ENCODE results near the gene DLGAP5. TPM values are rescaled to one million over a fixed set of nuclear protein-coding genes. Genes with fewer than 3 reads are reported as not detected.

The DLGAP5 gene
- polyA plus RNA-seq, 1 donor from 2014 or later, result 2.0 TPM

DNA sequence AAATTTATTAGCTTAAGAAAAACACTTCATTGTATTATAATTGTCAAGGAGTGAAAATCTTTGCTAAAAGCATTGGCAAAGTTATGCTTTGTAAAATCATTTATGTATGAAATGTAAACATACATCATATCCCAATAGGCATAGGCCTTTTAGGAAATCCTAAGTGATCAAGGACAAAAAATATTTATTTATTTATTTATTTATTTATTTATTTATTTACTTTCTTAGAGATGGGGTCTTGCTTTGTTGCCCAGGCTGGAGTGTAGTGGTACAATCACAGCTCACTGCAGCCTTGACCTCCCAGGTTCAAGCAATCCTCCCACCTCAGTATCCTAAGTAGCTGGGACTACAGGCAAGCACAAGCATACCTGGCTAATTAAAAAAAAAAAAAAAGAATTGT lies 32.0 kb upstream of the DLGAP5 start:
- no peaks in the 10 kb centered on the region for H3K9me3 ChIP-seq (ENCODE audit: low read length)
- no peaks in the 10 kb centered on the region for H3K36me3 ChIP-seq (ENCODE audit: insufficient read depth, low read length)
- no peak overlapping the region for H3K27ac ChIP-seq (ENCODE audit: low read length)
- no peak overlapping the region for H3K9ac ChIP-seq (ENCODE audit: low read length)
- H3K4me2 ChIP-seq (ENCODE audit: low read length), result no peak overlapping the region
- H3K9me2 ChIP-seq (ENCODE audit: insufficient read depth, low read length), result no peaks in the 10 kb centered on the region
- no peak overlapping the region for H3K4me3 ChIP-seq (ENCODE audit: low read length)
- H4K20me1 ChIP-seq (ENCODE audit: insufficient read depth), result no peaks in the 10 kb centered on the region
- H3K79me2 ChIP-seq (replicated peaks; ENCODE audit: insufficient read depth, low read length), result no peaks in the 10 kb centered on the region
- no peak overlapping the region for H2AFZ ChIP-seq (ENCODE audit: low read depth, low read length)
- no peaks in the 10 kb centered on the region for H3F3A ChIP-seq (ENCODE audit: insufficient read depth, low read length, poor library complexity, severe bottlenecking)
- no peaks in the 10 kb centered on the region for H3K27me3 ChIP-seq (ENCODE audit: insufficient read depth, low read depth, low read length)
- TF ChIP-seq EP300 (conservative IDR thresholded peaks at IDR 0.05; ENCODE audit: poor library complexity, severe bottlenecking) (no peak), CTCF (IDR thresholded peaks at IDR 0.05; ENCODE audit: poor library complexity, severe bottlenecking) (no peak), EZH2 (IDR thresholded peaks at IDR 0.05; ENCODE audit: borderline replicate concordance, insufficient read depth, low read length, poor library complexity, severe bottlenecking) (no peak), REST (IDR thresholded peaks at IDR 0.05; ENCODE audit: borderline replicate concordance) (no peak), MXI1 (conservative IDR thresholded peaks at IDR 0.05; ENCODE audit: poor library complexity, severe bottlenecking) (no peak), SMC3 (conservative IDR thresholded peaks at IDR 0.05; ENCODE audit: poor library complexity) (no peak), POLR2AphosphoS5 (IDR thresholded peaks at IDR 0.05) (no peak), TAF1 (IDR thresholded peaks at IDR 0.05; ENCODE audit: low read depth) (no peak), RAD21 (conservative IDR thresholded peaks at IDR 0.05) (no peak)

DNA sequence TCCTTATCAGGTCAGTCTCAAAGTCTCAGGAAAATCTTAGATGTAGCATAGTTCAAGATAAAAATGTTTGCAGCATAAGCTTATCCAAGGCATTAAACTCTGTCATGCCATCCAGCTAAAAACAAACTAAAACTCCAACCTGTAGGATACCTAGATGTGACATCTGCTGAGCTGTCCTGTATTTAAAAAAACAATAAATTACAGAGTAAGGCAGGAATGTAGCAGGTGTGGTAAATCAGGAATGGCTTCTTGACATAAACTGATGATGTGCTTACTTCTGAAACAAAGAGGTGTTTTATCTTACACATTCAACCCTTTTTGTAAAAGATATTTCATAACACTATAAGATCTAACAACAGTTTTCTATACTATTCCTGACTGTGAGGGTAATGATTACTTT lies 30.6 kb upstream of the DLGAP5 start:
- Histone ChIP-seq H3K9me2 (ENCODE audit: insufficient read depth, low read length) (no peaks in the 10 kb centered on the region), H4K20me1 (ENCODE audit: insufficient read depth) (no peaks in the 10 kb centered on the region), H3K4me3 (ENCODE audit: low read length) (no peak overlapping the region), H3K4me2 (ENCODE audit: low read length) (no peak overlapping the region), H3K27ac (ENCODE audit: low read length) (no peak overlapping the region), H3K9me3 (ENCODE audit: low read length) (no peaks in the 10 kb centered on the region), H3F3A (ENCODE audit: insufficient read depth, low read length, poor library complexity, severe bottlenecking) (no peaks in the 10 kb centered on the region), H3K9ac (ENCODE audit: low read length) (no peak overlapping the region), H3K36me3 (ENCODE audit: insufficient read depth, low read length) (no peaks in the 10 kb centered on the region), H2AFZ (ENCODE audit: low read depth, low read length) (no peak overlapping the region), H3K27me3 (ENCODE audit: insufficient read depth, low read depth, low read length) (no peaks in the 10 kb centered on the region), H3K79me2 (replicated peaks; ENCODE audit: insufficient read depth, low read length) (no peaks in the 10 kb centered on the region)
- TF ChIP-seq CTCF (IDR thresholded peaks at IDR 0.05; ENCODE audit: poor library complexity, severe bottlenecking) (no peak), POLR2AphosphoS5 (IDR thresholded peaks at IDR 0.05) (no peak), REST (IDR thresholded peaks at IDR 0.05; ENCODE audit: borderline replicate concordance) (no peak), EZH2 (IDR thresholded peaks at IDR 0.05; ENCODE audit: borderline replicate concordance, insufficient read depth, low read length, poor library complexity, severe bottlenecking) (no peak), SMC3 (conservative IDR thresholded peaks at IDR 0.05; ENCODE audit: poor library complexity) (no peak), RAD21 (conservative IDR thresholded peaks at IDR 0.05) (no peak), TAF1 (IDR thresholded peaks at IDR 0.05; ENCODE audit: low read depth) (no peak), EP300 (conservative IDR thresholded peaks at IDR 0.05; ENCODE audit: poor library complexity, severe bottlenecking) (no peak), MXI1 (conservative IDR thresholded peaks at IDR 0.05; ENCODE audit: poor library complexity, severe bottlenecking) (no peak)
